Stomach (tissue), 9 donors: Measurements from ENCODE around the gene TUFM. TPM values are rescaled to one million over a fixed set of nuclear protein-coding genes. Genes with fewer than 3 reads are reported as not detected.

ENCODE experiments used
- DNase-seq, 2 donors: peaks; one replicate each; pipeline versions ENCODE4 v3.0.0 to v3.0.0-alpha.2; 2013 to 2019
- H3K27ac ChIP-seq, 5 donors: fragments of 200-600 bp in 4 of 5; sonication (generic) in 4 of 5; one replicate each; pipeline ENCODE4 v1.5.1; 2013 to 2019; ENCODE audit warnings: mild to moderate bottlenecking in 1 of 5, moderate library complexity in 1 of 5
- H3K27me3 ChIP-seq, 3 donors: fragments of 200-600 bp; sonication (generic); one replicate each; pipeline ENCODE4 v1.5.1; 2017 to 2019; ENCODE audit warnings: mixed run types in 1 of 3
- H3K36me3 ChIP-seq, 4 donors: fragments of 200-600 bp; sonication (generic); 1 replicate in 3 of 4; 2 replicates in 1 of 4; pipeline ENCODE4 v1.5.1; 2016 to 2019
- H3K4me1 ChIP-seq, 4 donors: fragments of 200-600 bp; sonication (generic); one replicate each; pipeline ENCODE4 v1.5.1; 2016 to 2019
- H3K4me3 ChIP-seq, 4 donors: fragments of 200-600 bp; sonication (generic) in 3 of 4; one replicate each; pipeline ENCODE4 v1.5.1; 2016 to 2019; ENCODE audit warnings: mild to moderate bottlenecking in 1 of 4
- H3K9me3 ChIP-seq, 4 donors: fragments of 200-600 bp; sonication (generic); one replicate each; pipeline ENCODE4 v1.5.1; 2016 to 2019
- EP300 ChIP-seq: sonication (generic); formaldehyde crosslinking; IDR thresholded peaks from one replicate; pipeline ENCODE4 v1.6.1; 2017; ENCODE audit warnings: antibody characterized with exemption
- POLR2A ChIP-seq, 4 donors: fragments of 450-650 bp; IDR thresholded peaks; one replicate each; pipeline ENCODE4 v1.6.1; 2016; ENCODE audit warnings: antibody characterized with exemption in 4 of 4, control low read depth in 2 of 4, mild to moderate bottlenecking in 1 of 4, moderate library complexity in 1 of 4
- POLR2AphosphoS5 ChIP-seq, 3 donors: sonication (generic); formaldehyde crosslinking; IDR thresholded peaks; one replicate each; pipeline ENCODE4 v1.6.1; 2016; ENCODE audit warnings: antibody characterized with exemption in 3 of 3
- WGBS, 5 donors: extraction: QIAGEN DNeasy Blood & Tissue Kit in 3 of 5; methylation state at CpG; one replicate each; pipeline versions ENCODE4 v1.1.5 to v1.1.7; 2013 to 2018; 5-methylcytosine and 5-hydroxymethylcytosine counted together
- intact Hi-C: fragments of 100-400 bp; cut with DNase I; formaldehyde crosslinking; loops from one replicate; pipeline ENCODE4 v1.15.1; 2023; ENCODE audit warnings: low total_unique reads
- polyA plus RNA-seq, 3 donors: library from polyadenylated mRNA; stranded (reverse); fragments of 200-250 nt; gene quantifications; one replicate each; pipeline ENCODE4 v1.2.3, GENCODE V29; 2013
- total RNA-seq, 5 donors: library from RNA; depleted of rRNA; stranded (reverse); fragments of >200 nt; gene quantifications; one replicate each; pipeline versions ENCODE4 v1.1.0 to v1.2.3, GENCODE V29; 2014 to 2016
- TF ChIP-seq, protein P1 (sequence below), 7 experiments: fragments of 450-650 bp in 4 of 7; fragments of 200-600 bp in 3 of 7; sonication (generic) in 3 of 7; IDR thresholded peaks; one replicate each; pipeline ENCODE4 v1.5.1; 2016 to 2019; ENCODE audit warnings: antibody characterized with exemption in 7 of 7, control low read depth in 2 of 7, mild to moderate bottlenecking in 1 of 7
- donor health status: healthy with polysubstance abuse.
- donor health status: Bipolar disorder and iron deficiency.
- donor health status: healthy.

TUFM gene
- total and polyA plus RNA-seq, 8 donors: 49.8 to 286 (median 98.8) TPM

GRCh38 chr16:28836761-28837064 is 9.4 kb downstream of the TUFM start:
- Histone ChIP-seq H3K36me3 (peaks cover 59 to 85% (median 85%) of the 10 kb centered on the region in 4 donors), H3K27ac (no peak overlapping the region), H3K27me3 (no peaks in the 10 kb centered on the region), H3K4me3 (no peak overlapping the region), H3K4me1 (no peaks in the 10 kb centered on the region), H3K9me3 (no peaks in the 10 kb centered on the region)
- TF ChIP-seq, protein P1, sequence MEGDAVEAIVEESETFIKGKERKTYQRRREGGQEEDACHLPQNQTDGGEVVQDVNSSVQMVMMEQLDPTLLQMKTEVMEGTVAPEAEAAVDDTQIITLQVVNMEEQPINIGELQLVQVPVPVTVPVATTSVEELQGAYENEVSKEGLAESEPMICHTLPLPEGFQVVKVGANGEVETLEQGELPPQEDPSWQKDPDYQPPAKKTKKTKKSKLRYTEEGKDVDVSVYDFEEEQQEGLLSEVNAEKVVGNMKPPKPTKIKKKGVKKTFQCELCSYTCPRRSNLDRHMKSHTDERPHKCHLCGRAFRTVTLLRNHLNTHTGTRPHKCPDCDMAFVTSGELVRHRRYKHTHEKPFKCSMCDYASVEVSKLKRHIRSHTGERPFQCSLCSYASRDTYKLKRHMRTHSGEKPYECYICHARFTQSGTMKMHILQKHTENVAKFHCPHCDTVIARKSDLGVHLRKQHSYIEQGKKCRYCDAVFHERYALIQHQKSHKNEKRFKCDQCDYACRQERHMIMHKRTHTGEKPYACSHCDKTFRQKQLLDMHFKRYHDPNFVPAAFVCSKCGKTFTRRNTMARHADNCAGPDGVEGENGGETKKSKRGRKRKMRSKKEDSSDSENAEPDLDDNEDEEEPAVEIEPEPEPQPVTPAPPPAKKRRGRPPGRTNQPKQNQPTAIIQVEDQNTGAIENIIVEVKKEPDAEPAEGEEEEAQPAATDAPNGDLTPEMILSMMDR (IDR thresholded peaks at IDR 0.05): no peak
- TF ChIP-seq EP300 (no peak), POLR2A (IDR thresholded peaks at IDR 0.05) (no peak), POLR2AphosphoS5 (IDR thresholded peaks at IDR 0.05) (no peak)
- no peak for DNase-seq
- WGBS, 5 donors: 79 to 90% (median 86%) methylated on average over 8 of the region's 8 CpGs
- intact Hi-C loops: loop anchor here (10.0 kb wide), 1 partner anchor 48 kb away; no protein-coding TSS in a partner anchor

DNA sequence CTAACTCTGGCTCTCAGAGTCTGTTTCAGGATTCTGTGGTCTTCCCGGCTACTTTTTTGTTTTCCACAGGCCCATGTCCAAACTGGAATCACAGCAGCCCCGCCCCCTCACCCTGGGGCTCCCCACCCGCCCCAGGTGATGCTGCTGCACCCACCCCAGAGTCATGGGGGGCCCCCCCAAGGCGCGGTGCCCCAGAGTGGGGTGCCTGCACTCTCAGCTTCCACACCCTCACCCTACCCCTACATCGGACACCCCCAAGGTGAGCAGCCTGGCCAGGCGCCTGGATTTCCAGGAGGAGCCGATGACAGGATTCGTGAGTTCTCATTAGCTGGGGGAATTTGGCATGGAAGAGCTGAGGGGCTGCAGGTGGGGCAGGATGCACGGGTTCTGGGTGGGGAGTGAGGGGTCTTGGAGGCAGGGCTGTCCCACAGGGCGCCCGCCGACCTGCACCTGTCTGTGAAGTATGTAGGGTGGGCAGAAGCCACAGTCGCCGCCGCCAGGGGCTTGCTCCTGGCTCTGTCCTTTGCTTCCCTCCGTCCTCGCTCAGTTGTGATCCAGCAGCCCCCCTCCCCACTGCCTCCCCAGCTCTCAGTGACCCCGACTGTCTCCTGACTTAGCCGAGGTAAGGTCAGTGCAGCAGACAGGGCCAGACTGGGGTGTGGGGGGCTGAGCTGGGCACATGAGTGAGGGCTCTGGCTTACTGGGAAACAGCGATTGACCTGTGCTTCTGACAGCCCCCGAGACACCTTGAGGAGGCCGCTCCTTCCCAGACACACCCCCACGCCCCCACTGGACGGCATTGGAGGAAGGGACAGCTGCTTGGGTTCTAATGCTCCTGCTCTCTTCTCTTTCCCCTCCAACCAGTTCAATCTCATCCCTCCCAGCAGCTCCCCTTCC is 10.0 kb downstream of the TUFM start:
- H3K4me3 ChIP-seq: no peak overlapping the region
- no peak overlapping the region for H3K27ac ChIP-seq
- DNase-seq: no peak
- intact Hi-C loops: loop anchor here (10.0 kb wide), 1 partner anchor 49 kb away; no protein-coding TSS in a partner anchor
- WGBS, 5 donors: 91 to 94% (median 92%) methylated on average over 20 to 25 of the region's 25 CpGs
- H3K36me3 ChIP-seq: peaks cover 64 to 86% (median 85%) of the 10 kb centered on the region in 4 donors
- TF ChIP-seq POLR2A (IDR thresholded peaks at IDR 0.05) (no peak), EP300 (no peak), POLR2AphosphoS5 (IDR thresholded peaks at IDR 0.05) (no peak)
- TF ChIP-seq, protein P1 (IDR thresholded peaks at IDR 0.05): no peak
- H3K27me3 ChIP-seq: no peaks in the 10 kb centered on the region
- H3K9me3 ChIP-seq: no peaks in the 10 kb centered on the region
- H3K4me1 ChIP-seq: no peaks in the 10 kb centered on the region

DNA sequence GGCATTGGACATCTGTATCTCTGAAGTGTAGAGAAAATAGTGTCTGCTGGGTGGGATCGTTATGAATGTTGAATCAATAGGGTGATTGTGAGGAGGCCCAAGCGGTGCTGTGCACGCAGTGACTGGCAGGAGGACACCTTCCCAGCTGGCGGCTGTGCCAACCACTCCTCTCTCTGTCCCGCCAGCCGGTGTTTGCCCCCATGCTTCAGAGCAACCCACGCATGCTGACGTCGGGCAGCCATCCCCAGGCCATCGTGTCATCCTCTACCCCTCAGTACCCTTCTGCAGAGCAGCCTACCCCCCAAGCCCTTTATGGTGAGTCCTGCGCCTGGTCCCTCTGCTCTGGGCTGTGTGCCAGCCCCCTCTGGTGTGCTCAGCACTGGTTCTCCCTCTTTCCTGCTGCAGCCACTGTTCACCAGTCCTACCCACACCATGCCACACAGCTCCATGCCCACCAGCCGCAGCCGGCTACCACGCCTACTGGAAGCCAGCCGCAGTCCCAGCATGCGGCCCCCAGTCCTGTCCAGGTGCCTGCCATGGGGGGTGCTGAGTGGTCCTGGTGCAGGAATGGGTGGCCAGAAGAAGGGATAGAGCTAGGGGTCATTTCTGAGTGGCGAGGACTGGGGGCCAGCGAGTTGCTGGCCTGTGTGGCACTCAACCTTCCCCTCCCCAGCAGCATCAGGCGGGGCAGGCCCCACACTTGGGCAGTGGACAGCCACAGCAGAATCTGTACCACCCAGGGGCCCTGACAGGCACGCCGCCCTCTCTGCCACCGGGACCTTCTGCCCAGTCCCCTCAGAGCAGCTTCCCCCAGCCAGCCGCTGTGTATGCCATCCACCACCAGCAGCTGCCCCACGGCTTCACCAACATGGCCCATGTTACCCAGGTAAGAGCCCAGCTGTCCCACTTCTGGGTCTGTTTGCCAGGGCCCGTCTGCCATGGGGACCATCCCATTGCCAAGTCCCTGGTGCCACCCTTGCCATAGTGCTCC is 11.0 kb downstream of the TUFM start:
- 92 to 94% (median 93%) methylated on average over 17 to 25 of the region's 25 CpGs for WGBS, 5 donors

GRCh38 chr16:28834349-28834748 is 11.8 kb downstream of the TUFM start:
- Histone ChIP-seq H3K4me3 (no peak overlapping the region), H3K4me1 (no peaks in the 10 kb centered on the region), H3K27me3 (no peaks in the 10 kb centered on the region), H3K27ac (no peak overlapping the region), H3K9me3 (no peaks in the 10 kb centered on the region), H3K36me3 (peaks cover 82 to 100% (median 98%) of the 10 kb centered on the region in 4 donors)
- no peak for TF ChIP-seq EP300
- TF ChIP-seq, protein P1 (IDR thresholded peaks at IDR 0.05): no peak
- TF ChIP-seq POLR2AphosphoS5 (IDR thresholded peaks at IDR 0.05): no peak
- TF ChIP-seq POLR2A (IDR thresholded peaks at IDR 0.05): no peak
- DNase-seq: no peak
- intact Hi-C loops: loop anchor here (10.0 kb wide), 1 partner anchor 50 kb away; no protein-coding TSS in a partner anchor
- 88 to 95% (median 92%) methylated on average over 11 to 14 of the region's 14 CpGs for WGBS, 5 donors

More for the DNA sequence above, 11.0 kb downstream of the TUFM start:
- no peak for TF ChIP-seq POLR2A (IDR thresholded peaks at IDR 0.05)
- Histone ChIP-seq H3K9me3 (no peaks in the 10 kb centered on the region), H3K36me3 (peaks cover 74 to 93% (median 89%) of the 10 kb centered on the region in 4 donors), H3K27ac (no peak overlapping the region), H3K27me3 (no peaks in the 10 kb centered on the region), H3K4me3 (no peak overlapping the region), H3K4me1 (no peaks in the 10 kb centered on the region)
- intact Hi-C loops: loop anchor here (10.0 kb wide), 1 partner anchor 50 kb away; no protein-coding TSS in a partner anchor
- DNase-seq: no peak
